IgD-negative memory B cell (primary cell): Measurements from ENCODE around the gene XCR1. TPM values are rescaled to one million over a fixed set of nuclear protein-coding genes. Genes with fewer than 3 reads are reported as not detected.
A peak's percentile ranks its signal among the peaks of the same experiment; 100 is the strongest.

ENCODE experiments used
- H3K27ac Mint-ChIP-seq, 3 donors: one replicate each; pipeline ENCODE4 v1.8.0; 2020 to 2022; ENCODE audit warnings: mild to moderate bottlenecking in 3 of 3, mixed read lengths in 3 of 3, moderate library complexity in 1 of 3
- H3K27me3 Mint-ChIP-seq: one replicate; pipeline ENCODE4 v1.8.0; 2021; ENCODE audit warnings: mixed read lengths
- H3K36me3 Mint-ChIP-seq: one replicate; pipeline ENCODE4 v1.8.0; 2020; ENCODE audit warnings: mild to moderate bottlenecking, mixed read lengths
- H3K4me1 Mint-ChIP-seq, 3 donors: one replicate each; pipeline ENCODE4 v1.8.0; 2020 to 2022; ENCODE audit warnings: mixed read lengths in 3 of 3, mild to moderate bottlenecking in 1 of 3
- H3K4me3 Mint-ChIP-seq, 4 donors: one replicate each; pipeline ENCODE4 v1.8.0; 2020 to 2022; ENCODE audit warnings: mild to moderate bottlenecking in 4 of 4, mixed read lengths in 4 of 4, moderate library complexity in 3 of 4
- H3K9me3 Mint-ChIP-seq, 3 donors: one replicate each; pipeline ENCODE4 v1.8.0; 2020 to 2021; ENCODE audit warnings: mixed read lengths in 3 of 3, mild to moderate bottlenecking in 1 of 3
- polyA plus RNA-seq: library from polyadenylated mRNA; unstranded; fragments of 300-500 nt; fragmentation: Illumina TruSeq; gene quantifications from one replicate; pipeline ENCODE4 v1.2.3, GENCODE V29; 2021

XCR1 gene
- not detected for polyA plus RNA-seq

GRCh38 chr3:46027021-46027705 is at the start of gene XCR1:
TSS of gene XCR1 (minus strand) at chr3:46027483. CDS start at chr3:46021947, 5,536 bp downstream.
- H3K36me3 Mint-ChIP-seq, result no peaks in the 10 kb centered on the region
- H3K4me1 Mint-ChIP-seq, result peaks cover 12 to 13% (median 12%) of the 10 kb centered on the region in 3 donors
- H3K27me3 Mint-ChIP-seq, result no peaks in the 10 kb centered on the region
- peaks cover 6 to 11% (median 7%) of the 10 kb centered on the region in 3 donors for H3K9me3 Mint-ChIP-seq
- no peak within 1 kb of the TSS for H3K27ac Mint-ChIP-seq
- peak within 1 kb of the TSS in 3 of 4 donors; percentile 1 to 90 (median 12) for H3K4me3 Mint-ChIP-seq

DNA sequence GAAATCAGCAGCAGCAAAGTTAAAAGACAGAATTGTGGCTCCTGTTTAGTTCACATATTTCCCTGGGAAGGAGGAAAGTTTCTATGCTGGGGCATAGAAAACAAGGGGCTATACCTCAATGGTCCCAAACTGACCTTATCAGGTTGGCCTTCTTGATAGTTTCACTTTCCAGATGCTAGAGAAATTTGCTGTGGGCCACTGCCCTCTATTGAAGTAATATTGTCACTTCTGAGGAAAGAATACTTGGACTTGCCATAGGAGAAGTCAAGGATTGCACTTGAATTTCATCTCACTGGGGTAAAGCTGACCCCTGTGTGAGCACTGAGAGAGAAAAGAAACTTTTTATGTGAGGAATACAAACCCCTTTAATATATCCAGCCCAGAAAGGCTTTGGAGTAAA is 49.3 kb upstream of the XCR1 start:
- Mint-ChIP-seq H3K36me3 (peaks cover 4% of the 10 kb centered on the region), H3K27me3 (peaks cover 2% of the 10 kb centered on the region)

GRCh38 chr3:46075816-46076215 is 48.5 kb upstream of the XCR1 start:
- Mint-ChIP-seq H3K9me3 (peaks cover 0 to 4% (median 0%) of the 10 kb centered on the region in 3 donors), H3K4me1 (peaks cover 0 to 6% (median 0%) of the 10 kb centered on the region in 3 donors), H3K27ac (peak overlapping the region in 1 of 3 donors; percentile 20), H3K36me3 (peaks cover 5% of the 10 kb centered on the region), H3K4me3 (no peak overlapping the region), H3K27me3 (peaks cover 4% of the 10 kb centered on the region)

More for the DNA sequence above, 49.3 kb upstream of the XCR1 start:
- Mint-ChIP-seq H3K9me3 (peaks cover 0 to 4% (median 0%) of the 10 kb centered on the region in 3 donors), H3K4me1 (peaks cover 0 to 4% (median 0%) of the 10 kb centered on the region in 3 donors), H3K27ac (no peak overlapping the region), H3K4me3 (no peak overlapping the region)

DNA sequence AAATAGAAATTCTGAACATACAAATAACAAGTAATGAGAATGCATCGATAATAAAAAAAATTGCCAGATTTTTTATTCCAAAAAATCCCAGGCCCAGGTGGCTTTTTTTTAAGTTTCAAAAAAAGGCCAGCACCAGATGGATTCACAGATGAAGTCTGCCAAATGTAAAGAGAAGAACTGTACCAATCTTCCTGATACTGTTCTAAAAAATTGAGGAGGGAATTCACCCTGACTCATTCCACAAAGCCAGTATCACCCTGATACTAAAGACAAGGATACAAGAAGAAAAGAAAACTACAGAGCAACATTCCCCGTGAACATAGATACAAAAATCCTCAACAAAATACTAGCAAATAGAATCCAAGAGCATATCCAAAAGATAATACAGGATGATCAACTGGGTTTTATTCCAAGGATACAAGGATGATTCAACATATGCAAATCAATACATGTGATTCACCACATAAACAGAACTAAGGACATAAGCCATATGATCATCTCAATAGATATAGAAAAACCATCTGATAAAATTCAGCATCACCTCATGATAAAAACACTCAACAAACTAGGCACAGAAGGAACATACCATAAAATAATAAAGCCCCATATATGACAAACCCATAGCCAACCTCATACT is 44.1 kb upstream of the XCR1 start:
- no peak overlapping the region for H3K27ac Mint-ChIP-seq

DNA sequence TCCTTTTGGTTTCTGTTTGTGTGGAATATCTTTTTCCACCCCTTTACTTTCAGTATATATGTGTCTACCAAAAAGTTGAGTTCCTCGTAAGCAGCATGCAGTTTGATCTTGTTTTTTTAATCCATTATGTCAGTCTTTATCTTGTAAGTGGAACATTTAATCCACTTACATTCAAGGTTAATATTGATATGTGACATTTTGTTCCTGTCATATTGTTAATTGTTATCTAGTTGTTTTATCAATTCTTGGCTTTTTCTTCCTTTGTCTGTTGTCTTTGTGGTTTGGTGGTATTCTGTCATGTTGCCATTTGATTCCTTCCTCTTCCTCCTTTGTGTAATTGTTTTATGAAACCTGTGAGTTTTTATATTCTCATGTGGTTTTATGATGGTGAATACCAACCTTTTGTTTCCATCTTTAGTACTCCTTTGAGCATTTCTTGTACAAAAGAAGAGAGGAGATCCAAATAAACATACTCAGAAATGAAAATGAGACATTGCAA is 43.4 kb upstream of the XCR1 start:
- H3K27me3 Mint-ChIP-seq, result peaks cover 6% of the 10 kb centered on the region
- peak overlapping the region in 1 of 3 donors; percentile 69 for H3K27ac Mint-ChIP-seq
- peaks cover 3 to 10% (median 7%) of the 10 kb centered on the region in 3 donors for H3K4me1 Mint-ChIP-seq
- H3K4me3 Mint-ChIP-seq, result no peak overlapping the region
- H3K9me3 Mint-ChIP-seq, result peaks cover 0 to 4% (median 0%) of the 10 kb centered on the region in 3 donors
- H3K36me3 Mint-ChIP-seq, result peaks cover 5% of the 10 kb centered on the region

More for the DNA sequence above, 44.1 kb upstream of the XCR1 start:
- Mint-ChIP-seq H3K9me3 (peaks cover 0 to 4% (median 0%) of the 10 kb centered on the region in 3 donors), H3K4me1 (peaks cover 3 to 8% (median 5%) of the 10 kb centered on the region in 3 donors), H3K27me3 (peaks cover 6% of the 10 kb centered on the region), H3K36me3 (peaks cover 5% of the 10 kb centered on the region), H3K4me3 (no peak overlapping the region)

DNA sequence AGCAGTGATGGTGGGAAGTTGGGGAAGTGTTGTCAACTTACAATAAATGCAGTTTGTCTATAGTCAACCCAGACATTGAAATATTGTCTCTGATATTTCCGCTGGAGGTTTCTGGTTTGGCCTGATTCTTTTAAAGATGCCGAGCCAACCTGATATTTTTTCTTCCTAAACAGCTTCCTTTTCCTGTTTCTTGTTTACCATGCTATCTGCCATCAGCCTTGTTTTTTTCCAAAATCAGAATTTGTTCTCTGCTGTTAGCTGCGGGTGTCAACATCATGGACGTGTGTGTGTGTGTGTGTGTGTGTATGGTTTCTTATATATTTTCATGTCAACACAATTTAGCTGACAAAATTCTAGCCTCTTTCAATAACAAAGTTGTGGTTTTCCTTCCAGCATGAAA is 41.2 kb upstream of the XCR1 start:
- H3K27ac Mint-ChIP-seq, result no peak overlapping the region
- H3K36me3 Mint-ChIP-seq, result peaks cover 5% of the 10 kb centered on the region
- peaks cover 0 to 4% (median 0%) of the 10 kb centered on the region in 3 donors for H3K9me3 Mint-ChIP-seq
- peaks cover 3 to 15% (median 12%) of the 10 kb centered on the region in 3 donors for H3K4me1 Mint-ChIP-seq
- no peak overlapping the region for H3K4me3 Mint-ChIP-seq
- H3K27me3 Mint-ChIP-seq, result peaks cover 5% of the 10 kb centered on the region

DNA sequence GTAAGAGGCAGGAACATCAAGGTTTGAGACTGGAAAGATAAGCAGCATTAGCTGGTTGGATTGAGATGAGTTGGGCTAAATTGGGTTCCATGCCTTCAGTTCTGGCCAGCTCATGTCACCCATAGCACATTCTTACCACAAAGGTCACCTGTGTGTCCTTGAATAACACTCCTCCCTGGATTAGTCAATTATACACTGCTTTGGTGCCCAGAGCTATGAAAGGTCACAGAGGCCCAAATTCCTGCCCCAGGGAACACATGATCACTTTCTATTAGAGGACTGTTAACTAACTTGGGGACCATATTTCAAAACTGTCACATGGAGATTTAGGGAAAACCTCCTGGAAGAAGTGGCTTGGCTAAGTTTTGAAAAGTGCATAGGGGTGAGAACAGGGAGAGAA is 40.1 kb upstream of the XCR1 start:
- peaks cover 1% of the 10 kb centered on the region for H3K36me3 Mint-ChIP-seq
- peaks cover 0 to 1% (median 0%) of the 10 kb centered on the region in 3 donors for H3K9me3 Mint-ChIP-seq
- peaks cover 3 to 15% (median 12%) of the 10 kb centered on the region in 3 donors for H3K4me1 Mint-ChIP-seq
- no peak overlapping the region for H3K27ac Mint-ChIP-seq
- H3K27me3 Mint-ChIP-seq, result peaks cover 4% of the 10 kb centered on the region
- no peak overlapping the region for H3K4me3 Mint-ChIP-seq

DNA sequence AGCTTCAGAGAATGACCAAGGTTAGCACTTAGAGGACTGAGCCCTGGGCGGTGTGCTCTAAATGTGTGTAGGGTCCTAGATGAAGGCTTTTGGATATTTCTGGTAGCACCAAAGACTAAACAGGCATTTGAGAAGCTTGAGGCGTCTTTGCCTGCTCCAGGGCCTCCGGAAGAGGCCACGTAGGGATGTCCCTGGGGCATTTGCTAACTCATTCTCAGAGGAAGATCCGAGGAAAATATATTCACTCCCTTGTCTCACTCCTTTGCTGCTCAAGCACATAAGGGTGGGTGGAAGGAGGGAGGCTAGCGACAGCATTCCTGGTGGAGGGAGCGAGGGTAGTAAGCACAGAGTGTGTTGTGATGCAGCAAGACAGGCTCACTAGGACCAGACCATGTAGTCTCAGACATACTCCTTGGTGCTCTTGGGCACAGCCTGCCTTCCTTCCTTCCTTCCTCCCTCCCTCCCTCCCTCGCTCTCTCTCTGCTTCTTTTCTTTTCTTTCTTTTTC is 38.5 kb upstream of the XCR1 start:
- no peak overlapping the region for H3K27ac Mint-ChIP-seq
- H3K9me3 Mint-ChIP-seq, result no peaks in the 10 kb centered on the region
- peaks cover 2% of the 10 kb centered on the region for H3K27me3 Mint-ChIP-seq
- peak overlapping the region in 1 of 4 donors; percentile 35 for H3K4me3 Mint-ChIP-seq
- no peaks in the 10 kb centered on the region for H3K36me3 Mint-ChIP-seq
- peaks cover 3 to 13% (median 12%) of the 10 kb centered on the region in 3 donors for H3K4me1 Mint-ChIP-seq

DNA sequence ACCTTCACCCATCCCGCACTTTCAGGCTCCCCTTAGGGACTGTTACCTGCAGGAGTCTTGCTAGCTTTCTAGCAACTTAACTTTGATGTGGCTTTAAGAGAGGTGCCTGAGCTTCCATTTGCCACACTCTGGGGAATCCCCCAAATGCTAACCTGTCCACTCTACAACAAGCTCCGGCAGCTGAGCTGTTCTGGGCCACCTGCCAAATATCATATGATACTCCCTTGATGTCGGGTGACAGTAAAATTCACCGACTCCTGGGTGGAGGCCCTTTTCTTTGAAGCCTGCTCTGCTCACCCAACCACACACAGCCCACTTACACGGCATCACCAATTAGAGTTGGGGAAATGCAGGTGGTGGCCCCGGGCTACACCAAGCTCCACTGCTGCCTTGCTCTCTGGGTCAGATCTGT is 38.0 kb upstream of the XCR1 start:
- Mint-ChIP-seq H3K9me3 (no peaks in the 10 kb centered on the region), H3K27me3 (peaks cover 2% of the 10 kb centered on the region), H3K4me3 (peak overlapping the region in 1 of 4 donors; percentile 8), H3K27ac (no peak overlapping the region), H3K36me3 (no peaks in the 10 kb centered on the region), H3K4me1 (peaks cover 3 to 12% (median 11%) of the 10 kb centered on the region in 3 donors)

DNA sequence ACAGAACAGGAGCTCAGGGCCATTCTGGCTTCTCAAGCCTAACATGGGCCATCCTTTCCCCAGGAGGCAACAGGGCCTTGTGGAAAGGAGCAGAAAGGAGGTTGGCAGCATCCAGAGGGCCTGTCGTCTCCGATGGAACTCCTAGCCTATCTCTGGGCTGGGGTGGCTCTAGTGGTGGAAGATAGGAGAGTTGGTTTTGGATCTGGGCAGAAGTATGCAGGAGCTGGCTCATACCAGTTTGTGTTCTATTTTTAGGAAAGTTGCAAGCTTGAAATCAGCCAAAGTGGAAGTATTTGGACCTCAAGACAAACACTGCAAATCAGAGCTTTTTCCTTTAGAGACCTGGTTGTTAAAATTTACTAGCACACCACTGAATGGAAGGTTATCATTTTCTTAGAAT is 35.4 kb upstream of the XCR1 start:
- H3K9me3 Mint-ChIP-seq, result no peaks in the 10 kb centered on the region
- peaks cover 10 to 17% (median 14%) of the 10 kb centered on the region in 3 donors for H3K4me1 Mint-ChIP-seq
- H3K27ac Mint-ChIP-seq, result no peak overlapping the region
- no peak overlapping the region for H3K4me3 Mint-ChIP-seq
- no peaks in the 10 kb centered on the region for H3K36me3 Mint-ChIP-seq
- H3K27me3 Mint-ChIP-seq, result no peaks in the 10 kb centered on the region

GRCh38 chr3:46061887-46062286 is 34.6 kb upstream of the XCR1 start:
- no peaks in the 10 kb centered on the region for H3K27me3 Mint-ChIP-seq
- no peak overlapping the region for H3K27ac Mint-ChIP-seq

DNA sequence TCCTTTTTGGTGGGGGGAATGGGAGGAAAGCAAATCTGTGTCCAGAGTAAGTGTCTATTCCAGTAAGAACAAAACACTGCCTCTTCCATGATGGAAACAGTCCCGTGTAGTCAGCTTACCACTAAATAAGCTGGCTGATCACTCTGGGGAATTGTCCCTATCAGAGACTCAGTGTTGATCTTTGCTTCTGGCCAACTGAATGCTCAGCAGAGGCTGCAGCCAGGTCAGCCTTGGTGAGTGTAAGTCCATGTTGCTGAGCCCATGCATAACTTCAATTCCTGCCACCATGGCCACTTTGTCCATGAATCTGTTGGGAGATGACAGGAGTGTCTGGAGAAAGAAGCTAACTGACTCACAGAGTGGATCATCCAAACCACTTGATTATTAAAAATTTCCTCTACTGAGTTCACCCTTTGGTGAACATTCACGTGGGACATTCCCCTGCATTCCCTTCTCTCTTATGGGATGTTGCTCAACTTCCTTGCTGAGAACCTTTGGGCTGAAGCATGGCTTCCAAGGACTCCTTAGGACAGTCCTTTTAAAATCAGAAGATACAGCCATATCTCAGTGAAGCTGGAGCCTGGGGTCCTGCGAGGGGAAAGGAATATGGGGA is 33.9 kb upstream of the XCR1 start:
- no peak overlapping the region for H3K4me3 Mint-ChIP-seq
- no peaks in the 10 kb centered on the region for H3K27me3 Mint-ChIP-seq
- H3K36me3 Mint-ChIP-seq, result no peaks in the 10 kb centered on the region
- no peaks in the 10 kb centered on the region for H3K9me3 Mint-ChIP-seq
- peaks cover 10 to 17% (median 14%) of the 10 kb centered on the region in 3 donors for H3K4me1 Mint-ChIP-seq
- no peak overlapping the region for H3K27ac Mint-ChIP-seq

More at GRCh38 chr3:46061887-46062286, 34.6 kb upstream of the XCR1 start:
- no peaks in the 10 kb centered on the region for H3K36me3 Mint-ChIP-seq
- H3K9me3 Mint-ChIP-seq, result no peaks in the 10 kb centered on the region
- H3K4me3 Mint-ChIP-seq, result no peak overlapping the region
- H3K4me1 Mint-ChIP-seq, result peaks cover 10 to 17% (median 14%) of the 10 kb centered on the region in 3 donors

DNA sequence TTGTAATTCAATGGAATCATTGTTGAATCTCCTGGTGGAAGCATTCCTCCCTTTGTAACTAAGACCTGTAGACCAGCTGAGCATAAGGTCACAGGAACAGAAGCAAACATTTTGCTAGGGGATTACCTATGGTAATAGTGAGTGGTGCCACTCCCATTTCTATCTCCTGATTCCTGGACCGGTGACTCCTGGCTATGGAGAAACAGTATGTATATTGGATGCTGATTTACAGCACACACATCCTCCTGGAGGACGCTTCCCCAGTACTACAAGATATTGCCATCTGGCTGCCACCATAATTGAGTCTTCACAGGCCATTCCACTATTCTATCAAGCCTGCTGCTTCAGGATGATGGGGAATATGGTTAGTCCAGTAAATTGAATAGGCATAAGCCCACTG is 33.3 kb upstream of the XCR1 start:
- H3K9me3 Mint-ChIP-seq, result no peaks in the 10 kb centered on the region
- H3K27me3 Mint-ChIP-seq, result no peaks in the 10 kb centered on the region
- no peaks in the 10 kb centered on the region for H3K36me3 Mint-ChIP-seq
- H3K27ac Mint-ChIP-seq, result no peak overlapping the region
- no peak overlapping the region for H3K4me3 Mint-ChIP-seq
- H3K4me1 Mint-ChIP-seq, result peaks cover 10 to 14% (median 12%) of the 10 kb centered on the region in 3 donors

- Mint-ChIP-seq H3K27me3 (peaks cover under 1% of the 10 kb centered on the region), H3K9me3 (no peaks in the 10 kb centered on the region), H3K4me1 (peaks cover 7 to 10% (median 9%) of the 10 kb centered on the region in 3 donors), H3K36me3 (no peaks in the 10 kb centered on the region), H3K4me3 (peak overlapping the region in 1 of 4 donors; percentile 41), H3K27ac (no peak overlapping the region)
Observed at GRCh38 chr3:46059432-46059831, 32.1 kb upstream of the XCR1 start.

DNA sequence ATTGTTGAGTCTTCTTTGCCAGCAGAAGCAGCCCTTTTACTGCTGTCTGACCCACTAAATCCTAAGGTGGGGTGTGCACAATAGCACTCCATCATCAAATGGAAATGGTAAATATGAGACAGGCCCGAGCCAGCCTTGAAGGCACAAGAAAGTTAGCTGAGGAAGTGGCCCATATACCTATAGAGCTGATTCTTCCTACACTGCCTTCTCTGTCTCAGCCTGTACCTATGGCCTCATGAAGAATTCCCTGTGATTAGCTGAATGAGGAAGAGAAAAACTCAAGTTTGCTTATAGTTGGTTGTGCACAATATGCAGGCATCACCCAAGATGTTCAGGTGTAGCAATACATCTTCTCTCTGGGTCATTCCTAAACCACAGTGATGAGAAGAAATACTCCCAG is 31.7 kb upstream of the XCR1 start:
- Mint-ChIP-seq H3K36me3 (no peaks in the 10 kb centered on the region), H3K4me3 (no peak overlapping the region), H3K4me1 (peaks cover 7 to 10% (median 9%) of the 10 kb centered on the region in 3 donors), H3K9me3 (no peaks in the 10 kb centered on the region), H3K27ac (no peak overlapping the region), H3K27me3 (peaks cover 4% of the 10 kb centered on the region)
